Occipital lobe (tissue), 2 donors: ENCODE results near the gene PHF1. TPM values are rescaled to one million over a fixed set of nuclear protein-coding genes. Genes with fewer than 3 reads are reported as not detected.

Experiments used
- DNase-seq: peaks from one replicate; lab custom pipeline; 2025; lab: John Stamatoyannopoulos, UW
- total RNA-seq: library from RNA; depleted of rRNA; stranded (reverse); fragments of >200 nt; gene quantifications from one replicate; pipeline ENCODE4 v1.2.3, GENCODE V29; 2014

PHF1 gene
- total RNA-seq, 1 donor from 2014 or later, result 17.9 TPM

- no peak for DNase-seq
Measured at GRCh38 chr6:33417128-33417902, 6.5 kb downstream of the PHF1 start.

DNA sequence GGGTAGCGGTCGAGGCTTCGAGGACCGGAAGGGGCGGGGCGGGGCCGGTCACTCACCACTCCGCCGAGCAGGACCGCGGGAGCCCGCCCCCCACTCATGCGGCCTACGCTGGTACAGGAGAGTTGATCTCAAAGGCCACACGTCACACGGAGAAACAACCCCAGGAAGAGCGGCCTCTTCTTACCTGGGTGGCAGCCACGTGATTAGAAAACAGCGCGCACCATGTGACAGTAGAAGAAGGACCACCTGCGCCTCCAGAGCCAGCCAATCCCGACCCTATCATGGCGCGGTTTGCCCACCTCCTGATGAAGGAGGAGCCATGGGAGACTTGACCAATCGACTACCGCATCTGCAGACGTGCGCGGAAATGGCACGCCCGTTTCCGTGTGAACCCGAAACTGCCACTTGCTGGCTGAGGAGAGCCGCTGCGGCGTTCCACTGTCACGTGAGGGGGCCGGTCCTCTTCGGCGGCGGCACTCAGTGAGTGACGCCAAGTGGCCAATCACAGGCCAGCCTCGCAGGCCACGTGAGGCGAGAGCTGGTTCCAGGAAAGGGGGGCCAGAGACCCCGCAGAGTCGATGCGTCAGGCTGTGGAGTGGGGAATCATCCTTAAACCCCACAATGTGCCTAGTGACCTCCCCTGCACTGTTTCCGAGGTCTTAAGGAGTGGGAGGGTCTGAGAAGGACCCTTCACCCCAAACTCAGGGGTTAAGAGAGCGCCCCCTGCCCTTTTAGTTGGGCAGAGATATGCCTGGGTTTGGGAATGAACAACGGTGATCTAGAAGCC is 7.3 kb downstream of the PHF1 start, which contains the start of gene CUTA:
CUTA (minus strand) TSS at position 205 of the 787 bp plus-strand sequence; CDS start at position 98, 107 bp downstream.
- peak; percentile 99 for DNase-seq

- no peak for DNase-seq
Measured at GRCh38 chr6:33418690-33419291, 8.0 kb downstream of the PHF1 start.

DNA sequence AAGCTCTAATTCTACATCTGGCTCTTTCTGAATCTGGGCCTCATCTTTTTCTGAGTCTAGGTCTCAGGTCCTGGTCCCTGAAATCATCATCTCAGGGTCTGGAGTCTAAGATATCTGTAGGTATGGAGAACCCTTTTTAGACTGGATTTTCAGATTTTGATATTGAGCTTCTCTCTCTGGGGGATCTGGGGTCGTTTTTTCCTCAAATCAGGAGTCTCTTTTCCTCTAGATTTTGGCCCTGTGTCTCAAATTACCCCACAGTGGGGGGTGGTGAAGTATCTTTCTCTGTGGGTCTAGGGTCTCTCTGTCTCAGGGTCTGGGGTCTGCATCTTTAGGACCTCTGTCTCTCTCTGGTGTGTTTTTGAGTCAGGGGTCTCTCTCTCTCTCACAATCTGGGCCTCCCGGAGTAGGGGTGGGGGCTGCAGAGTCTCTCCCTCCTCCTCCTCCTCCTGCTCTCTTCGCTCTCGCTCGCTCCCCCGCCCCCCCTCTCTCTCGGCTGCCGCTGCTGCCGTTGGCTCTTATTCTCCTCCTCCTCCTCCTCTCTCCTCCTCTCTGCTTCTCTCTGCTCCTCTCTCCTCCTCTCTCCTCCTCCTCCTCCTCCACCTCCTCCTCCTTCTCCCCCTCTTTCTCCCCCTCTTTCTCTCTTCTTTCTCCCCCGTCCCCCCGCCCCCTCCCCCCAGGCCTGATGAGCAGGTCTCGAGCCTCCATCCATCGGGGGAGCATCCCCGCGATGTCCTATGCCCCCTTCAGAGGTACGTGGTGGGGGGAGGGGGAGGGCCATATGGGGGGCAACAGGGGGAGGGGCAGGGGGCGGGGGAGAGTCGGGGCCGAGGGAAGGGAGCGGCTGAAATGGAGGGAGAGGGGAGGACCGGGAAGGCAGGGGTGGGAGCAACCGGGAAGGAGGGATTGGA is 9.0 kb downstream of the PHF1 start, which contains the start of gene SYNGAP1:
SYNGAP1 (plus strand) TSS at position 486 of the 911 bp plus-strand sequence; CDS start at position 686, 200 bp downstream.
- peak; percentile 59 for DNase-seq

GRCh38 chr6:33420491-33421343 is 9.9 kb downstream of the PHF1 start:
- DNase-seq, result no peak

- DNase-seq, result no peak
Measured at GRCh38 chr6:33421344-33421643, 10.5 kb downstream of the PHF1 start.

DNA sequence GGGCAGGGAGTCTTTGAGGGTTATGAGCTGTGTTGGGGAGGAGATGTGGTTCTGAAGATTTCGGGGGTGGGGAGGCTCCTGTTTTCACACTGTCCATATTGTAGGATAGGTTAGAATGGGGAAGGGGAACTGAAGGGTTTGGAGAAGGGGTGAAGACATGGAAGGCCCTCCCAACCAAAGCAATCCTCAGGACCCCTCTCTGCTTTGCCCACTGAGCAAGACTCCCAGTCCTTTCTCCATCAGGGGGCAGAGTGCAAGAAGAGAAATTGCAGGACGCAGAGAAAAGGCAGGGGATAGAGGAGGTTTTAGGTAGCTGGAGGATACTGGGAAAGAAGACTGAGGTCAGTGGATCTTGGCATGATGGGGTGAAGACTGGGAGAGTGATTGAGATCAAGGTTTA is 13.0 kb downstream of the PHF1 start:
- no peak for DNase-seq

GRCh38 chr6:33424855-33425667 is 14.2 kb downstream of the PHF1 start:
- no peak for DNase-seq

GRCh38 chr6:33425668-33426577 is 15.1 kb downstream of the PHF1 start:
- peak; percentile 71 for DNase-seq

- DNase-seq, result no peak
Measured at GRCh38 chr6:33426590-33427511, 16.0 kb downstream of the PHF1 start.

- DNase-seq, result peak; percentile 8
Measured at GRCh38 chr6:33427585-33428223, 16.9 kb downstream of the PHF1 start.

DNA sequence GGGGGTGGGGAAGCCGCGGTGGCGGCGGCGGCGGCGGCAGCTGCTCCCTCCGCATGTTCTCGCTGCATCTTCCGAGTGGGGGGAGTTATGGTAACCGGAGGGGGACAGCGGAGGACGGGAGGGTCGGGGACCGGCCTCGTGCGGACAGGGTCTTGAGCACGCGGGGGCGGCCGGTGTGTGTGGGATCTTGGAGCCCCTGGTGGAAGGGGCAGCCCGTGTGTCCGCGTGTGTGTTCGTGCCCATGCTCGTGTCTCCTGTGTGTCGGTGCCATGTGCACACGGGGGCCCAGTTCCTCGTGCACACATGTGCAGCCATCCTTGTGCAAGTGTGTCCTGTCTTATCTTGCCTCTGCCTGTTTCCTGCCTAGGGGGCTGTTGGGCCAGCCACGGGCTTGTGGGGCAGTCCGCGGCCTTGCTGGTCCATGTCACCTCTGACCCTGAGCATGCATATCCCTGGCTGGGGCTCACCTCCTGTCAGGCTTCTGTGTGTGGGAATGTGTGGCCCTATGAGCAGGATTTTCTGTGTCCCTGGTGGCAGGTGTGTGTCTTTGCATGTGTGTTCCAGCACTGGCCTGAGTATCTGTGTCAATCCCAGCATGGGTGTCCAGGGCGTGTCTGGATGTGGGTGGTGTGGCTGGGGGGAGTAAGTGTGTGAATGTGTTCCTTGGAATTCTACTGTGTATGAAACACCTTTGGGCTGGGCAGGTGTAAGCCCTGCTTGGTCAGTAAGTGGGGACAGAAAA is 17.6 kb downstream of the PHF1 start:
- DNase-seq, result no peak

GRCh38 chr6:33428966-33429749 is 18.3 kb downstream of the PHF1 start:
- no peak for DNase-seq

- DNase-seq, result no peak
Measured at GRCh38 chr6:33429750-33430052, 18.9 kb downstream of the PHF1 start.

DNA sequence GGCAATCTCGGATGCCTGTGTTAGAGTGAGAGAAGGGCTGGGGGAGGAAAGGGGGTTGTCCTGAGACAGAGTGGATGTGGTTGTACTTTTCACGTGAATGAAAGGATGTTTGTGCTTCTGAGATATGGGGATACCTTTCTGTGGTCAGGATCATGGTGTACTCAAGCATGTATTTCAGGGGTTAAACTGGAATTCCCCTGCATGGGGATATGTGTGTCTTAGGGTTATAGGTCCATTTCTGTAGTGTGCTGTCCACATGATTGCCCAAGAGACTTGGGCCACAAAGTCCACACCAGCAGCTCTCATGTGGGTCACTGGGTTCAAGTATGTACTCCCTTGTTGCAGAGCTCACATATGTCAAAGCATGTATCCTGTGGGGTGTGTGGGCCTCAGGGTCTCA is 19.5 kb downstream of the PHF1 start:
- DNase-seq, result no peak
